GM19397 (cell line): ENCODE data around the gene SLC25A47.
"Not testable (repeated sequence)": the region's sequence is repeated elsewhere in the genome, so short reads cannot be mapped to it uniquely, and the experiment has no call there.

Experiments
- ATAC-seq: cut with Tn5 transposase; IDR thresholded peaks from one replicate; pipeline ENCODE4 v1.9.1; 2021; ENCODE audit warnings: mild to moderate bottlenecking, moderate library complexity; ENCODE audit not compliant: unreplicated experiment

The SLC25A47 gene

GRCh38 chr14:100342826-100343225 lies 19.7 kb downstream of the SLC25A47 start:
- not testable (repeated sequence) for ATAC-seq

GRCh38 chr14:100344657-100345056 lies 21.5 kb downstream of the SLC25A47 start:
- ATAC-seq, result not testable (repeated sequence)

DNA sequence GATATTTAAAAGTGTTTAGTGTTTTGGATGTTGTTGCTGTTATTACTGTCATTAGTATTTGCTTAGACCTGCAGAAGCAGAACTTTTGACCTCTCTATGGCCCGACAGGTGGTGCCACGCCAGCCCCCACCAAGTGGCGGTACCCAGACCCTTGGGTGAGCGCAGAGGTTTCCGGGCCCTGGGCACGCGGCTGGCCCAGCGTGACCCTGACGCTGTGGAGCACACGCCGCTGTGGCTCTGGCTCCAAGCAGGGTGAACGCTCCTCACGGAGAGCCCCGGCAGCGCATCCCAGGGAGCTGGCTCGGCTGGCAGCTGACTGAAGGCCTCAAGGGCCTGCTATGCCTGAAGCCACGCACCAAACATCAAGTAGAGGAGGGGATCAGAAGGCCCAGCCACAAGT lies 22.6 kb downstream of the SLC25A47 start:
- ATAC-seq, result no peak

- ATAC-seq, result no peak
Measured at GRCh38 chr14:100346306-100347091, 23.4 kb downstream of the SLC25A47 start.

DNA sequence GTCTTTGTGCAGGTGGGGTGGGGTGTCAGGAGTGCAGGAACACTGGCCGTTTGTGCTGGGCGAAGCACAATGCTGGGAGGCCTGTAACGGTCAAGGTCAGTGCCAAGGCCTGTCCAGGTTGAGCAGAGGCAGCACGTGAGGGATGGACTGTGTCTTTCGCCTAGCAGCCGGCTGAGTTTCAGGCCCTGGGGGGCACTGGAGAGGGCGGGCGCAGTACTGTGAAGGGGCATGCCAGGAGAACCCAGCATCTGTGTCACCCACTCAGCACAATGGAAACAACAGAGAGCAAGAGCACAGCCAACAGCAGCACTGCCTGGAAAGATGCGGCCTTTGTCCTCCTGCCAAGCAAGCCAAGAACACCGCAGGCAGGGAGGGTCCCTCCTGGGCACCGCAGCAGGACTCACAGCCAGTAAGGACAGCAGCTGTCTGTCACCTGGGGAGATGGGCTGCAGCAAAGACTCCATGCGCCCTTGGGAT lies 25.2 kb downstream of the SLC25A47 start:
- ATAC-seq, result no peak

- no peak for ATAC-seq
Measured at GRCh38 chr14:100348784-100349685, 25.9 kb downstream of the SLC25A47 start.

DNA sequence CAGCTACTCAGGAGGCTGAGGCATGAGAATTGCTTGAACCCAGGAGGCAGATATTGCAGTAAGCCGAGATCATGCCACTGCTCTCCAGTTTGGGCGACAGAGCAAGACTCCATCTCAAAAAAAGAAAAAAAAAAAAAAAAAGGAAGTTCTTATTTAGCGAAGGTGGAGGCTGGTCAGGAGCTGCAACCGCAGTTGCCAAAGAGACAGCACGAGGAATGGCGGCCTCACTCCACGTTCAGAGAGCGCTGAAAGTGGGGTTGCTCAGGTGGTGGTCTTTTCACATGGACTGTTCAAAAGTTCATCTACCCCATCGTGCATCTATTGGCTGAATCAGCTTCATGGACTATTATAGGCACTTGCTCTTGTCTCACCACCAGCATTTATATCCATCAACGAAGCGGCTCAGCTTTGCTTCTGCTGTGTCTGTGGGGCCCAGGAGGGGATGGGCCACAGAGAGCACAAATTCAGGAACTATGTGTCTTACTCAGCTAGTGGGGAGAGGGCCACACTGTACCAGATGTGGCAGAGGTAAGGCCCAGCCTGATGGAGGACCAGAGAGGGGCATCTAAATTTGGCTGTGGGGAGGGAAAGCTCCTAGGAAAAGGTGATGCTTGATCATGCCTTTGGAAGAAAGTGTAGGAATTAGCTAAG lies 27.3 kb downstream of the SLC25A47 start:
- ATAC-seq, result no peak

DNA sequence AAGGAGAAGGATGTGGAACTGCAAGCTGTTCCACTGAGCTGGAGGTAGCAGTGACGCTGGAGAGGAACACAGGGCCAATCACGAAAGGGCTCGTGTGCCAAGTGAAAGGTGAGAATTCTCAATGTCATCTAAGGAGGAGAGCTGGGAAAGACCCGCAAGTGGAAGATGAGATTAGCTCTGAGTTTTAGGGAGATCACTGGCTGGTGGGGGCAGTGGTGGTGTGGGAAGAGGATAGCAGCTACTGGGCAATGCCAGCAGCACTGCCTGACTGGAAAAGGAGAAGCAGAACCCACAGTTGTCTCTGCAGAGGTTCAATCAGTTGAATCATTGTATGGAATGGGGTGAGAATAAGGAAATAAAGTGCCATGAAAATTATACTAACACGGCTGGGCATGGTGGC lies 27.8 kb downstream of the SLC25A47 start:
- ATAC-seq, result no peak

GRCh38 chr14:100358396-100358795 lies 35.3 kb downstream of the SLC25A47 start:
- no peak for ATAC-seq

GRCh38 chr14:100359111-100359510 lies 36.0 kb downstream of the SLC25A47 start:
- no peak for ATAC-seq

- no peak for ATAC-seq
Measured at GRCh38 chr14:100359881-100360280, 36.7 kb downstream of the SLC25A47 start.

DNA sequence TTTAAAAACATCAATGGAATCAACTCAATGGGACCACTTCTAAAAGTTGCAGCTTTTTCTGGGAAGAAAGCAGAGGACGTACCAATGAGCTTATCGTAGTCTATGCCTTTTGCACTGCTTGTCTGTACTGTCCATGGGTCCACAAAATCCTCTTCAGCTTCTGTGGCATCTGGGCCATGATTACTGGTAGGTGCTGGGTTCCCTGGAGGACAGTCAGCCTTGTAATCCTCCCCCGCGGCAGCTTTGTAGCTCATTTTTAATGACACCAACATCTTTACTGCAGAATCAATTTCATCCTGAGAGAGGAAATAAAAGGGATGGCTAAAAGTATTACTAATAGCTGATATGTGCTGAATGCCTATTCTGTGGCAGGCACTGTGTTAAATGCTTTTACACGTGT lies 38.5 kb downstream of the SLC25A47 start:
- ATAC-seq, result no peak

- no peak for ATAC-seq
Measured at GRCh38 chr14:100362311-100362927, 39.3 kb downstream of the SLC25A47 start.

- no peak for ATAC-seq
Measured at GRCh38 chr14:100363053-100363452, 39.9 kb downstream of the SLC25A47 start.

- no peak for ATAC-seq
Measured at GRCh38 chr14:100364403-100364802, 41.3 kb downstream of the SLC25A47 start.

DNA sequence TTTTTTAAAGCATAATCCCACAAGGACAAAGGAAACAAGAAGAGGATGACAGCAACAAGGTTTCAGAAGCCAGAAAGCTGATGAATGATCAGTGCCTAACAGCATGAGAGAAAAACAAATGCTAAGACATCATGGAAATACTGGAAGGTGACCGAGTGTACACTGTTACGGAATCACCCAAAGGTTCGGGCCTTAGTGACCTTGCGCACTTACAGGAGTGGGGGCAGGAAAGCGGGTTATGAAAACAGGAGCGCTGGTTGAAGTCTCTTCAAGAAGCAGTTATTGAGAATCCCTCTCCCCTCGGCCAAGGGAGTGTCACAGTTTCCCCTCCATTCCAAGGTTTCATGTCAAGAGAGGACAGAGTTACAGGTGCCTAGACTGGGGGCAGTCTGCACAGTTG lies 42.6 kb downstream of the SLC25A47 start:
- no peak for ATAC-seq

DNA sequence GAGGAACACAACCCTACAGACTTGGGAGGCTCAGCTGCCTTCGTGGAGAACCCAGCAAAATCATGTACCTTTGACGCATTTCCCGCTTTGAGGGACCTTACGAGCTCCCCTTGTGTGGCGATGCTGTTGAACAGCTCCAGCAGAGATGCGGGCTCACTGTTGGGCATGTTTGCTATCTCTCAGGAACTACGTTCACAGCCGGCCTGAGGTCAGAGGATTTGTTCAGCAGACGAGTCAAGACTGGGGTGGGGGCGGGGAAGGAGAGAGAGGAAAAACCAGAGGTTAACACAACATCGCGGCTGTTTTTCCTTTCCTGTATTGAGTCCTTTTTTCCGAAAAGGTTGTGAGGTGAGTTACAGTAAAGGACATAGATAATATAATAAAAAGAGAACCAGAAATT lies 45.9 kb downstream of the SLC25A47 start:
- no peak for ATAC-seq

GRCh38 chr14:100370003-100370402 lies 46.9 kb downstream of the SLC25A47 start:
- ATAC-seq, result no peak

GRCh38 chr14:100371773-100372172 lies 48.6 kb downstream of the SLC25A47 start:
- no peak for ATAC-seq

DNA sequence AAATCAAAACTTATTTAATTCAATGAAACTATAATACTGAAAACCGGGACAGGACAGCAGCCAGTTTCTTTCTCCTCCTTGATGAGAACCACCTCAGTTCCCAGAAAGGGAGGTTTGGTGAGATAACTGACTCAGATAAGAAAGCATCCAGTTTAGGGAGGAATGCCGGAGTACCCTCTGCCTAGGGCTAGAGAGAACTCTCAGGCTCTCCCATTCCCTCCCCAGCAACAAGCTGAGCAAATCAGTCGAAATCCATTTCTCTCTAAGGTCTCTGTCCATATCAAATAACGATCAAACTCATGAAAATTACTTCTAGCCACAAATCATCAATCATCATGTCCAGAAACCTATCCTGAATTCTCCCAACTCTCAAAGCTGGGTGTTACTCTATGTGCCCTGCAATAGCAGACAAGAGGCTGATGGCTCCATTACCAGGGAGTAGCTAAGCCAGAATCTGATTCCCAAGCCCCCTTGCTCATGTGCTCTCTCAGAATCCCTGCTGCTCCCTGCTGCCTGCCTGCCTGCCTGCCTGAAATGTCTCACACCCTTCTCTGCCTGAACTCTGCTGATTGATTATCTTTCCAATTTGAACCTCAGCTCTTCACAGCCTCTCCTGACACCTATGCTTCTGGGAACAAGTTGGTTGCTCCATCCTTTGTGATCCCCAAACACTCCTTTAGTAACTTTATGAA lies 49.4 kb downstream of the SLC25A47 start:
- ATAC-seq, result no peak
